Measurements from ENCODE around the gene OR51B4.
"Not testable (repeated sequence)": the region's sequence is repeated elsewhere in the genome, so short reads cannot be mapped to it uniquely, and the experiment has no call there.

Gene OR51B4

DNA sequence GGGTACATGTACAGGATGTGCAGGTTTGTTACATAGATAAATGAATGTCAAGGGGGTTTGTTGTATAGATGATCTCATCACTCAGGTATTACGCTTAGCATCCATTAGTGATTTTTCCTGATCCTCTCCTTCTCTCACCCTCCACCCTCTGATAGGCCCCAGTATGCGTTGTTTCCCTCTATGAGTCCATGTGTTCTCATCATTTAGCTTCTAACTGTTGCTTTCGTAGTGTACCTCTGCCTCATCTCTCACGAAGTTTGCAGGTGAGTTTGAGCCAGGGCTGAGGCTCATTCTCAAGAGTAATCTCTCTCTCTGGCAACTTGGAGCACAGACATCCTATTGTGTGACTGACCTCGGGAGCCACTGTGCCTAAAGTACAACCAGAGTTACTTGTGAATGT is 27.4 kb downstream of the OR51B4 start:
- no peak for ATAC-seq (ENCODE audit: low read depth)
- Mint-ChIP-seq H3K27me3 (peaks cover 7% of the 10 kb centered on the region), H3K9me3 (no peaks in the 10 kb centered on the region), H3K4me1 (no peaks in the 10 kb centered on the region), H3K4me3 (no peak overlapping the region), H3K27ac (no peak overlapping the region), H3K36me3 (no peaks in the 10 kb centered on the region)
- DNase-seq (ENCODE audit: low spot score in 2 of 2) = no peak

DNA sequence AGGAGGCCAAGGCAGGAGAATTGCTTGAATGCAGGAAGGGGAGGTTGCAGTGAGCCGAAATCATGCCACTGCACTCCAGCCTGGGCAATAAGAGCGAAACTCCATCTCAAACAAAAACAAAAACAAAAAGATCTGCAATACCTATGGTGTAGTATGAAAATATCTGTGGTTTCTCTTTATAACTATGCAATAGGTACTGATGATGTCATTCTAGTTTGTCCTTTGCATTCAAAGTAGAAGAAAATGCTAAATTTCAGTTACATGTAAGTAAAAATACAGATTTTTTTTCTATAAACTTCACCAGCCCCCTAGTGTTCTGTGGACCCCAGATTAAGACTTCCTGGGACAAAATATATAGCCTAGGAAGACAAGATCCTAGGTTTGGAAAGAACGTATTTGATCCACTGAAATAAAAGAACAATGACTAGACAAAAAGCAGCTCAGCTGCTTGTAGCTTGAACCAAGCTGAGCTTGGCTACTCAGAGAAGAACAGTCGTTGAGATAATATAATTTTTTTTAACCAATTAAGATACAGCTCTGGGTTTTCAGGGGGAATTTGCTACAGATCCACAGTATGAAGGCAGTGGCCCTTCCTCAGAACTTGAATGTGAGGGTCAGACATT is 29.2 kb downstream of the OR51B4 start:
- H3K27ac Mint-ChIP-seq = no peak overlapping the region

GRCh38 chr11:5269715-5270147 is 32.0 kb downstream of the OR51B4 start, which contains the start of gene HBE1:
Gene HBE1 (minus strand): TSS chr11:5269945. CDS start chr11:5269890, 55 bp downstream.
- H3K36me3 Mint-ChIP-seq = no peaks in the 10 kb centered on the region
- no peak for DNase-seq (ENCODE audit: low spot score in 2 of 2)
- H3K27ac Mint-ChIP-seq = no peak within 1 kb of the TSS

More for the DNA sequence above, 29.2 kb downstream of the OR51B4 start:
- Mint-ChIP-seq H3K27me3 (peaks cover 6% of the 10 kb centered on the region), H3K9me3 (no peaks in the 10 kb centered on the region), H3K4me1 (no peaks in the 10 kb centered on the region), H3K36me3 (no peaks in the 10 kb centered on the region), H3K4me3 (no peak overlapping the region)
- ATAC-seq (ENCODE audit: low read depth) = no peak
- DNase-seq (ENCODE audit: low spot score in 2 of 2) = no peak

GRCh38 chr11:5267033-5267563 is 34.6 kb downstream of the OR51B4 start:
- Mint-ChIP-seq H3K9me3 (peaks cover 1% of the 10 kb centered on the region), H3K27me3 (peaks cover 3% of the 10 kb centered on the region), H3K27ac (no peak overlapping the region), H3K4me3 (no peak overlapping the region), H3K4me1 (no peaks in the 10 kb centered on the region), H3K36me3 (no peaks in the 10 kb centered on the region)
- no peak for ATAC-seq (ENCODE audit: low read depth)
- no peak for DNase-seq (ENCODE audit: low spot score in 2 of 2)

More at GRCh38 chr11:5269715-5270147, 32.0 kb downstream of the OR51B4 start, which contains the start of gene HBE1:
- Mint-ChIP-seq H3K9me3 (no peaks in the 10 kb centered on the region), H3K27me3 (peaks cover 6% of the 10 kb centered on the region), H3K4me3 (no peak within 1 kb of the TSS), H3K4me1 (no peaks in the 10 kb centered on the region)
- ATAC-seq (ENCODE audit: low read depth) = no peak

DNA sequence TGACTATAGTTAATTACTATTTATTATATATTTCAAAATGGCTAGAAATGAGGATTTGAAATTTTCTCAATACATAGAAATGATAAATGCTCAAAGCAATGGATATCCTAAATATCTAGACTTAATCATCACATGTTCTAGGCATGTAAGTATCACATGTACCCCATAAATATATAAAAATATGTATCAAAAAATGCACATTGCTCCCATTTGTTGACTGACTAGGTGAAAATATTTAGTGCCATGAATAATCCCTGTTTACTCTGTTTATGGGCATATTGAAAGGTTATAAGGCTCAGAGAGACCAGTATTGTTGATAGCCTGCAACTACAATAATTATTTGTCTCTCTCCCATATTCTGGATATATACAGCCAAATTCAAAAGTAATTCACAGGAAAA is 35.1 kb downstream of the OR51B4 start:
- H3K9me3 Mint-ChIP-seq = peaks cover 1% of the 10 kb centered on the region
- no peak overlapping the region for H3K4me3 Mint-ChIP-seq
- no peaks in the 10 kb centered on the region for H3K36me3 Mint-ChIP-seq
- no peak for DNase-seq (ENCODE audit: low spot score in 2 of 2)
- H3K4me1 Mint-ChIP-seq = no peaks in the 10 kb centered on the region
- H3K27me3 Mint-ChIP-seq = peaks cover 3% of the 10 kb centered on the region
- ATAC-seq (ENCODE audit: low read depth) = no peak
- no peak overlapping the region for H3K27ac Mint-ChIP-seq

- Mint-ChIP-seq H3K27me3 (peaks cover 1% of the 10 kb centered on the region), H3K27ac (no peak overlapping the region), H3K4me1 (no peaks in the 10 kb centered on the region), H3K36me3 (no peaks in the 10 kb centered on the region), H3K4me3 (no peak overlapping the region), H3K9me3 (peaks cover 1% of the 10 kb centered on the region)
- DNase-seq (ENCODE audit: low spot score in 2 of 2) = no peak
- ATAC-seq (ENCODE audit: low read depth) = no peak
These were observed 35.9 kb downstream of the OR51B4 start for GRCh38 chr11:5265832-5266231.

DNA sequence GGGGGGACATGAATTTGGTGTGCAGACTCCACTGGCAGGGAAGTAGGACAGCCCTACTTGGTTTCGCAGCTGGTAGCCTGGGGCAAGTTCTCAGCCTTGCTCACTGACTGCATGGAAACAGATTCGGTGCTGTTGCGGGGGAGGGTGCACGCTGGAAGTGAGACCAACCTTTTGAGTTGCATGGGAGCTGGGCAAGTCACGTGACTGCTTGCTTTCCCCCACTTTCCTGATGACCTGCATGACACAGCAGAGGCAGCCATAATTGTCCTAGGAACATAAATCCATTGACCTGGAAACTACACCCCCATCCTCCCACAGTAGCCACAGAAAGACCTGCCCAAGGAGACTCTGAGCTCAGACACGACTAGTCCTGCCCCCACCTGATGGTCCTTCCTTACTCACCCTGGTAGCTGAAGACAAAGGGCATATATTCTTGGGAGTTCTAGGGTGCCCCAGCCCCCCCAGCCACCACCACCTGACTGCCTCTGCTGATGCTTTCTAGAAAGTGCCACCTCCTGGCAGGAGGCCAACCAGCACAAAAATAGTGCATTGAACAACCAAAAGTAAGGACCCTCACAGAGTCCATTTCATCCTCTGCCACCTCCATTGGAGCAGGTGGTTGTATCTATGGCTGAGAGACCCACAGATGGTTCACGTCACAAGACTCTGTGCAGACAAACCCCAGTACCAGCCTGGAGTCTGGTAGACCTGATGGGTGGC is 43.0 kb downstream of the OR51B4 start:
- H3K36me3 Mint-ChIP-seq = no peaks in the 10 kb centered on the region
- no peak for DNase-seq (ENCODE audit: low spot score in 2 of 2)
- ATAC-seq (ENCODE audit: low read depth) = no peak
- H3K27ac Mint-ChIP-seq = no peak overlapping the region
- no peaks in the 10 kb centered on the region for H3K4me1 Mint-ChIP-seq
- no peak overlapping the region for H3K4me3 Mint-ChIP-seq
- peaks cover 1% of the 10 kb centered on the region for H3K9me3 Mint-ChIP-seq
- peaks cover 6% of the 10 kb centered on the region for H3K27me3 Mint-ChIP-seq

DNA sequence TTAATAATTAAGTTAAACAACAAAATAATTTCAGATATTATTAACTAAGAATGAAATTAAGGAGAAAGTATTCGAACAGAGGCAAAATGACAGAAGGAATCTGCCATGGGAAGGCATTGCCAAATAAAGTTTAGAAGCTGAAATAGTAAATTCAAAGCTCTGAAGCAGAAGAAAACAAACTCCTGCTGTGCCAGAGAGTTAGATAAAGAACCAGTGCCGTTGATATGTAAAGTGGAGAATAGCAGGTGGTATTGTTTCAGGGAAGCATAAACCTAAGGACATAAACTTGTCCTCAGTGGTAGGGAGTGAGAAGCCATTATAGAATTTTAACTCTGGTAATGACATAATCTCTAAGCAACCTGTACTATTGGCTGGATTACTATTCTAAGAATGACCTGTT is 44.5 kb downstream of the OR51B4 start:
- Mint-ChIP-seq H3K27me3 (peaks cover 8% of the 10 kb centered on the region), H3K9me3 (no peaks in the 10 kb centered on the region), H3K36me3 (no peaks in the 10 kb centered on the region), H3K4me3 (no peak overlapping the region), H3K27ac (no peak overlapping the region), H3K4me1 (no peaks in the 10 kb centered on the region)
- no peak for DNase-seq (ENCODE audit: low spot score in 2 of 2)
- ATAC-seq (ENCODE audit: low read depth) = no peak

GRCh38 chr11:5254646-5255413 is 46.9 kb downstream of the OR51B4 start, which contains the start of gene HBG2:
Gene HBG2 (minus strand): TSS chr11:5254781. CDS start chr11:5254728, 53 bp downstream.
- H3K4me1 Mint-ChIP-seq; ATAC-seq (ENCODE audit: low read depth); DNase-seq (ENCODE audit: low spot score in 2 of 2); H3K4me3 Mint-ChIP-seq; H3K36me3 Mint-ChIP-seq; H3K27ac Mint-ChIP-seq; H3K9me3 Mint-ChIP-seq; H3K27me3 Mint-ChIP-seq: not testable (repeated sequence)

DNA sequence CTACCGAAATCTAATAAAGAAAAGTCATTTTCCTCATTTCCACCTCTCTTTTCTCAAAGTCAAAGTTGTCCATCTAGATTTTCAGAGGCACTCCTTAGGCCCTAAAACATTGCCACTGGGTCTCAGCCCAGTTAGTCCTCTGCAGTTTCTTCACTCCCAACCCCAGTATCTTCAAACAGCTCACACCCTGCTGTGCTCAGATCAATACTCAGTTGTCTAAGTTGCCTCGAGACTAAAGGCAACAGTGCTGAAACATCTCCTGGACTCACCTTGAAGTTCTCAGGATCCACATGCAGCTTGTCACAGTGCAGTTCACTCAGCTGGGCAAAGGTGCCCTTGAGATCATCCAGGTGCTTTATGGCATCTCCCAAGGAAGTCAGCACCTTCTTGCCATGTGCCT is 47.7 kb downstream of the OR51B4 start:
- not testable (repeated sequence) for H3K9me3 Mint-ChIP-seq; H3K4me1 Mint-ChIP-seq; H3K36me3 Mint-ChIP-seq; H3K4me3 Mint-ChIP-seq; H3K27me3 Mint-ChIP-seq; H3K27ac Mint-ChIP-seq; ATAC-seq (ENCODE audit: low read depth); DNase-seq (ENCODE audit: low spot score in 2 of 2)

- H3K36me3 Mint-ChIP-seq; H3K9me3 Mint-ChIP-seq; DNase-seq (ENCODE audit: low spot score in 2 of 2); ATAC-seq (ENCODE audit: low read depth); H3K27ac Mint-ChIP-seq; H3K4me1 Mint-ChIP-seq; H3K27me3 Mint-ChIP-seq; H3K4me3 Mint-ChIP-seq: not testable (repeated sequence)
These were observed 48.3 kb downstream of the OR51B4 start for GRCh38 chr11:5253440-5253839.

- no peaks in the 10 kb centered on the region for H3K9me3 Mint-ChIP-seq
- H3K27me3 Mint-ChIP-seq = peaks cover 8% of the 10 kb centered on the region
- no peak overlapping the region for H3K4me3 Mint-ChIP-seq
- H3K36me3 Mint-ChIP-seq = no peaks in the 10 kb centered on the region
- ATAC-seq (ENCODE audit: low read depth) (no peak), DNase-seq (ENCODE audit: low spot score in 2 of 2) (no peak)
- H3K4me1 Mint-ChIP-seq = no peaks in the 10 kb centered on the region
- H3K27ac Mint-ChIP-seq = no peak overlapping the region
These were observed 48.9 kb downstream of the OR51B4 start for GRCh38 chr11:5252919-5253265.

DNA sequence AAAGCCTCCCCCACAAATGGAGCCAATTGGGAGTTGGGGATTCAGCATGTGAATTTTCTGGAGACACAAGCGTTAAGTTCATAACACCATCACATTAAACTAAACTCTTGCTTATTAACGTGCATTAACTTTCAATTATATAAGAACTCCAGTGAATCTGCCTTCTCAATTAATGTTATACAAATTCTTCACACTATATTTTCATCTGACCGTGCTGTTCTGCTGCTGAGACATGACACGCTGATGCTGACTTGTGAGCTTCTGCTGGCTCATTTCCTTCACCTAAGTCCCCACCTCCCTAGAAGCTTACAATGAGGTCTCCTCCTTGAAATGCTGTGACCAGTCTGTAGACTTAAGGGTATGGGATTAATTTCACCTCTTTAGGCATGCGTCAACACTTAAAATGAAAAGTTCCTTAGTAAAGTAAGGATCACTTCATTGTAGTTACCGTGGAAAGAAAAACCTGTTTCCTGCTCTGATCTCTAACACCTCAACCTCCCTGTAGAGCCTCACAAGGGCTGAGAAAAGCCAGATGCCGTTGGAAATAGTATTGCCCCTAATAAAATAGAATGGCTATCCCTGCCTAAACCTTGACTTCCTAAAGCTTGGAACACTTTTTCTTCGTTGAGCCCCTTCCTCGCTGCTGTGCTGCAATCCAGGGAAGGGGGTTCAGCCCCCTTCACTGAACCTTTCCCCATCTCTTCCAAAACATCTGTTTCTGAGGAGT is 49.4 kb downstream of the OR51B4 start:
- Mint-ChIP-seq H3K36me3 (no peaks in the 10 kb centered on the region), H3K4me1 (no peaks in the 10 kb centered on the region), H3K4me3 (no peak overlapping the region), H3K27me3 (peaks cover 6% of the 10 kb centered on the region), H3K27ac (no peak overlapping the region), H3K9me3 (no peaks in the 10 kb centered on the region)
- ATAC-seq (ENCODE audit: low read depth) (no peak), DNase-seq (ENCODE audit: low spot score in 2 of 2) (no peak)
